Measurements from ENCODE around the gene SCAMP3.

Gene SCAMP3

GRCh38 chr1:155304558-155305063, 42.5 kb upstream of the SCAMP3 start:
- no peak overlapping the region for H3K4me3 Mint-ChIP-seq
- peak overlapping the region; percentile 20 for H3K27ac Mint-ChIP-seq

GRCh38 chr1:155301342-155301841, 39.2 kb upstream of the SCAMP3 start, which contains the start of gene PKLR:
TSS of gene PKLR (minus strand) at chr1:155301438. CDS start at chr1:155301395, 43 bp downstream.
- Mint-ChIP-seq H3K4me3 (no peak within 1 kb of the TSS), H3K27me3 (ENCODE audit: low read depth, poor library complexity) (peaks cover 27% of the 10 kb centered on the region), H3K9me3 (peaks cover 4% of the 10 kb centered on the region), H3K36me3 (ENCODE audit: low read depth) (no peaks in the 10 kb centered on the region), H3K27ac (no peak within 1 kb of the TSS), H3K4me1 (peaks cover 18% of the 10 kb centered on the region)
- DNase-seq: no peak
- TF ChIP-seq CTCF (IDR thresholded peaks at IDR 0.05): no peak

More at GRCh38 chr1:155304558-155305063, 42.5 kb upstream of the SCAMP3 start:
- Mint-ChIP-seq H3K4me1 (peaks cover 20% of the 10 kb centered on the region), H3K36me3 (ENCODE audit: low read depth) (no peaks in the 10 kb centered on the region), H3K27me3 (ENCODE audit: low read depth, poor library complexity) (peaks cover 6% of the 10 kb centered on the region), H3K9me3 (no peaks in the 10 kb centered on the region)
- DNase-seq: no peak
- no peak for TF ChIP-seq CTCF (IDR thresholded peaks at IDR 0.05)

GRCh38 chr1:155300553-155301329, 38.6 kb upstream of the SCAMP3 start:
- Mint-ChIP-seq H3K27me3 (ENCODE audit: low read depth, poor library complexity) (peaks cover 33% of the 10 kb centered on the region), H3K4me3 (no peak overlapping the region), H3K9me3 (peaks cover 4% of the 10 kb centered on the region), H3K36me3 (ENCODE audit: low read depth) (no peaks in the 10 kb centered on the region), H3K4me1 (peaks cover 18% of the 10 kb centered on the region), H3K27ac (no peak overlapping the region)
- no peak for TF ChIP-seq CTCF (IDR thresholded peaks at IDR 0.05)
- no peak for DNase-seq

- no peak for TF ChIP-seq CTCF (IDR thresholded peaks at IDR 0.05)
- H3K4me1 Mint-ChIP-seq: peaks cover 21% of the 10 kb centered on the region
- peaks cover 36% of the 10 kb centered on the region for H3K27me3 Mint-ChIP-seq (ENCODE audit: low read depth, poor library complexity)
- no peak overlapping the region for H3K27ac Mint-ChIP-seq
- H3K4me3 Mint-ChIP-seq: no peak overlapping the region
- no peak for DNase-seq
- H3K9me3 Mint-ChIP-seq: peaks cover 4% of the 10 kb centered on the region
- H3K36me3 Mint-ChIP-seq (ENCODE audit: low read depth): no peaks in the 10 kb centered on the region
Observed at GRCh38 chr1:155300024-155300423, 37.9 kb upstream of the SCAMP3 start.

- no peak for TF ChIP-seq CTCF (IDR thresholded peaks at IDR 0.05)
- no peak for DNase-seq
- no peak overlapping the region for H3K27ac Mint-ChIP-seq
- H3K36me3 Mint-ChIP-seq (ENCODE audit: low read depth): no peaks in the 10 kb centered on the region
- peaks cover 4% of the 10 kb centered on the region for H3K9me3 Mint-ChIP-seq
- H3K4me1 Mint-ChIP-seq: peaks cover 21% of the 10 kb centered on the region
- peaks cover 61% of the 10 kb centered on the region for H3K27me3 Mint-ChIP-seq (ENCODE audit: low read depth, poor library complexity)
- no peak overlapping the region for H3K4me3 Mint-ChIP-seq
Observed at GRCh38 chr1:155297384-155297783, 35.2 kb upstream of the SCAMP3 start.

All from nephron progenitor cell (in vitro differentiated cells).